DND-41 (cell line): ENCODE results near the gene EYS.

Source experiments
- EZH2 ChIP-seq: IDR thresholded peaks from 3 replicates; pipeline ENCODE4 v1.6.1; 2012; ENCODE audit warnings: borderline replicate concordance, low read depth, mild to moderate bottlenecking, moderate library complexity, low read length, inconsistent platforms; ENCODE audit not compliant: severe bottlenecking
- TF ChIP-seq, protein P1 (sequence below): IDR thresholded peaks from 2 replicates; pipeline ENCODE4 v1.5.1; 2012; ENCODE audit warnings: borderline replicate concordance, low read length, moderate library complexity, mild to moderate bottlenecking; ENCODE audit not compliant: poor library complexity, severe bottlenecking; ENCODE audit errors: extremely low read depth

DNA sequence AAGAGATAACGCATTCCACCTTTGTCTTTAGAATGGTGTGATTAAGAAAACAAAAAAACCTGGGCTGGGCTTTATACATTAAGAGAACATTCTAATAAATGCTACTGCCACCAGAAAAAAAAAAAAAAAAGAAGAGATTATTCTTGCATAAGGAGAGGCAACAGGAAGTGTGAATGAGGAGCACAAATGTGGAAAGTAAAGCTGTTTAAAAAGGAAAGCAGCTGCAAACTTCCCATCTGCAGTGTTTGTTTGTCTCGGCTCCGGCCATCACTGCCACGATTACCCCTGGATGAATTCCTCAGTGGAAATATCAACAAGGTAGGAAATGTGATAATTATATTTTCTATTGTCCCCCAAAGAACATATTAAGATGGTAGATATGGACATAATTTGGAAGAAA is 1847.5 kb downstream of the EYS start:
- TF ChIP-seq, protein P1, sequence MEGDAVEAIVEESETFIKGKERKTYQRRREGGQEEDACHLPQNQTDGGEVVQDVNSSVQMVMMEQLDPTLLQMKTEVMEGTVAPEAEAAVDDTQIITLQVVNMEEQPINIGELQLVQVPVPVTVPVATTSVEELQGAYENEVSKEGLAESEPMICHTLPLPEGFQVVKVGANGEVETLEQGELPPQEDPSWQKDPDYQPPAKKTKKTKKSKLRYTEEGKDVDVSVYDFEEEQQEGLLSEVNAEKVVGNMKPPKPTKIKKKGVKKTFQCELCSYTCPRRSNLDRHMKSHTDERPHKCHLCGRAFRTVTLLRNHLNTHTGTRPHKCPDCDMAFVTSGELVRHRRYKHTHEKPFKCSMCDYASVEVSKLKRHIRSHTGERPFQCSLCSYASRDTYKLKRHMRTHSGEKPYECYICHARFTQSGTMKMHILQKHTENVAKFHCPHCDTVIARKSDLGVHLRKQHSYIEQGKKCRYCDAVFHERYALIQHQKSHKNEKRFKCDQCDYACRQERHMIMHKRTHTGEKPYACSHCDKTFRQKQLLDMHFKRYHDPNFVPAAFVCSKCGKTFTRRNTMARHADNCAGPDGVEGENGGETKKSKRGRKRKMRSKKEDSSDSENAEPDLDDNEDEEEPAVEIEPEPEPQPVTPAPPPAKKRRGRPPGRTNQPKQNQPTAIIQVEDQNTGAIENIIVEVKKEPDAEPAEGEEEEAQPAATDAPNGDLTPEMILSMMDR, result no peak
- no peak for TF ChIP-seq EZH2
